HFFc6 (cell line): Measurements from ENCODE around the gene FIBCD1. TPM values are rescaled to one million over a fixed set of nuclear protein-coding genes. Genes with fewer than 3 reads are reported as not detected.
A peak's percentile ranks its signal among the peaks of the same experiment; 100 is the strongest.

ENCODE experiments used
- DNase-seq: peaks from one replicate; pipeline ENCODE4 v3.0.0-alpha.2; 2018
- H3K27ac Mint-ChIP-seq: 2 replicates; pipeline ENCODE4 v1.8.0; 2020; ENCODE audit warnings: mild to moderate bottlenecking, mixed read lengths
- H3K27me3 Mint-ChIP-seq: 2 replicates; pipeline ENCODE4 v1.8.0; 2021; ENCODE audit warnings: mild to moderate bottlenecking, moderate library complexity, mixed read lengths; ENCODE audit not compliant: insufficient read depth
- H3K36me3 Mint-ChIP-seq: 2 replicates; pipeline ENCODE4 v1.8.0; 2021; ENCODE audit warnings: low read depth, mixed read lengths
- H3K4me1 Mint-ChIP-seq: 2 replicates; pipeline ENCODE4 v1.8.0; 2020; ENCODE audit warnings: low read depth, mixed read lengths
- H3K4me3 Mint-ChIP-seq: 2 replicates; pipeline ENCODE4 v1.8.0; 2020; ENCODE audit warnings: mild to moderate bottlenecking, moderate library complexity, mixed read lengths
- H3K9me3 Mint-ChIP-seq: 2 replicates; pipeline ENCODE4 v1.8.0; 2020; ENCODE audit warnings: mild to moderate bottlenecking, mixed read lengths
- CTCF ChIP-seq: fragments of 200-600 bp; sonication (generic); IDR thresholded peaks from 2 replicates; pipeline ENCODE4 v1.5.0; 2021; ENCODE audit warnings: antibody characterized with exemption, mild to moderate bottlenecking
- total RNA-seq, 6 experiments: library from RNA; stranded (reverse); fragmentation: NEBNext Ultra II Directional; extraction: Animal tissue kit (Norgen Biotek cat#: 25700); gene quantifications; 2 replicates in 1 of 6; 3 replicates in 5 of 6; pipeline ENCODE4 v1.2.3, GENCODE V29; 2021

Gene FIBCD1
- total RNA-seq, 6 experiments from 2014 or later, result 1.5 to 9.0 (median 8.0) TPM

DNA sequence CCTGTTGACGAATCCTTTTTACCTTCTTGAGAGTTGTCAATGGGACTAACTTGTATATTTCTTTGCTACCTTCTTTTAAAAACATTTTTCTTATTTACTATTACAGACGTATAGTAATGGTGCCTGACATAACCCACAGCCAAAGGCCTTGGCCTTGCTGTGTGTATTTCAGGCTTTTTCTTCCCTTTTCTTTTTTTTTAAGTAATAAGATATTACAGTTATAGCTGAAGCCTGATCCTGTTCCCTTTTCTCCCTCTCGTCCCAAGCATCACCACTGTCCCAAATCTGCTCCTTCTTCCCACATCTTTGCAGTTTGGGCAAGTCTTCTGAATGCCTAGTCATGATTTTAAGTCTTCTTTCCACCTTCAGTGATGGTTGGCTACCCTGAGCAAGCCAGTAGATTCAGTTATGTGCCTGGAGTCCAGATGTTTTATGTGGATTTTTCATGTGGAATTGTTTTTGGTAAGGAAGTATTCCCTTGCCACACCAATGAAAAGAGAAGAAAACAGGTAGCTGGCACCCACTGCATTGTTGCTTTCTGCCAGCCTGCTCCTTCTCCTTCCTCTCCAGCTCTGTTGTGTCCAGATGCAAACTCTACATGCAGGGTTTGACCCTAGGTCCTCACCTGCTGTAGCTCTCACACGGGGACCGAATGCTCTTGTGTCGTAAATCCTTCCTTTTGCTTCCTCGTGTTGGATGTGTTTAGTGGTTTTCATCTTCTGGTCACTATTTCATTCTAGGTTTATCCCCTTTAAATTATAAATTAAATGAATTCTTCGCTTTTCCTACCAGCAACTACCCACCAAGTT is 77.5 kb downstream of the FIBCD1 start:
- DNase-seq, result no peak
- Mint-ChIP-seq H3K27me3 (peaks cover 2% of the 10 kb centered on the region), H3K9me3 (no peaks in the 10 kb centered on the region), H3K4me3 (peak overlapping the region; percentile 57), H3K27ac (peak overlapping the region; percentile 95), H3K4me1 (peaks cover 66% of the 10 kb centered on the region), H3K36me3 (peaks cover 22% of the 10 kb centered on the region)
- no peak for TF ChIP-seq CTCF

DNA sequence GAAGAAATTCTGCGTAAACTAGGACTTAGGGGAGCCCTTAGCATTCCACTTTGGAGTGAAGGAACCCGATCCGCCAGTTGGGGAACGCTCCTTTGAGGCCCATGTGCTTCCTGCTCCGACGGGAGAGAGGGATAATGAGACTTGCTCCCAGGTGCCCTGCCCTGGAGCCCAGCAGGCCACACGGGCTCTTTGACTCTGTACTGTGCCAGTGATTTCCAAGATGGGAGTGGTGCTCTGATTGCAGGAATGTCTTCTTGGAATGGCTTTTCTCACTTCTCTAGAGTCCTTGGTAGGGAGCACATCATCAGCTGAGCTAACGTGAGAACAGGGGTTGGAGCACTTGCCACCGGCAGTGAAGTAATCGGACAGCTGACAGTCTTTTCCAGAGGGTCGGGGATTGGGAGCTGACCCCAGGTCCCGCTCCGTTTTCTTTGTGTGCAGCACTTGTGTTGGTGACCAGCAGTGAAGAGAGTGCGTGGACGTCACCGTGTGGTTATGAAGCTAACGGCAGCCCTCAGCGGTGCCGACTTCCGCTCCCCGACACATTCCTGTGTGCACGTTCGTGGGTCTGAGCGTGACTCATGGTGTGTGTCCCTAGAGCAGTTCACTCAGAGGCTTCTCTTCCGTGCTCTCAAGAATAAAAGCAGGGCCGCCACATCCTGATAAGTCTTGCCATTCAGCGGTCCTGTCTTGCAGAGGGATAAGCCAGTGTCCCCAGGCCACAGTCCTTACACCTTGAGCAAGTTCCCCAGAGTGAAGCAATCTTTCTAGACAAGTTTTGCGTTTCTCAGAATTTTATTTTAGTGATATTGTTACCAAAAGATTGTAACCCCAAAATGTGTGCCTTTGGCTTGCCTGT is 78.4 kb downstream of the FIBCD1 start:
- Mint-ChIP-seq H3K27me3 (peaks cover 2% of the 10 kb centered on the region), H3K27ac (peak overlapping the region; percentile 95), H3K36me3 (peaks cover 27% of the 10 kb centered on the region), H3K4me1 (peaks cover 62% of the 10 kb centered on the region), H3K9me3 (no peaks in the 10 kb centered on the region), H3K4me3 (peak overlapping the region; percentile 81)
- DNase-seq, result peak; percentile 95
- TF ChIP-seq CTCF, result peak; percentile 80

- H3K27ac Mint-ChIP-seq, result peak overlapping the region; percentile 92
- TF ChIP-seq CTCF, result no peak
- H3K4me3 Mint-ChIP-seq, result peak overlapping the region; percentile 68; the same call in 1 of the 2 replicates
- H3K36me3 Mint-ChIP-seq, result peaks cover 42% of the 10 kb centered on the region
- H3K9me3 Mint-ChIP-seq, result no peaks in the 10 kb centered on the region
- peaks cover 79% of the 10 kb centered on the region for H3K4me1 Mint-ChIP-seq
- DNase-seq, result no peak
- peaks cover 2% of the 10 kb centered on the region for H3K27me3 Mint-ChIP-seq
These were observed 80.0 kb downstream of the FIBCD1 start for GRCh38 chr9:130858739-130859705.

DNA sequence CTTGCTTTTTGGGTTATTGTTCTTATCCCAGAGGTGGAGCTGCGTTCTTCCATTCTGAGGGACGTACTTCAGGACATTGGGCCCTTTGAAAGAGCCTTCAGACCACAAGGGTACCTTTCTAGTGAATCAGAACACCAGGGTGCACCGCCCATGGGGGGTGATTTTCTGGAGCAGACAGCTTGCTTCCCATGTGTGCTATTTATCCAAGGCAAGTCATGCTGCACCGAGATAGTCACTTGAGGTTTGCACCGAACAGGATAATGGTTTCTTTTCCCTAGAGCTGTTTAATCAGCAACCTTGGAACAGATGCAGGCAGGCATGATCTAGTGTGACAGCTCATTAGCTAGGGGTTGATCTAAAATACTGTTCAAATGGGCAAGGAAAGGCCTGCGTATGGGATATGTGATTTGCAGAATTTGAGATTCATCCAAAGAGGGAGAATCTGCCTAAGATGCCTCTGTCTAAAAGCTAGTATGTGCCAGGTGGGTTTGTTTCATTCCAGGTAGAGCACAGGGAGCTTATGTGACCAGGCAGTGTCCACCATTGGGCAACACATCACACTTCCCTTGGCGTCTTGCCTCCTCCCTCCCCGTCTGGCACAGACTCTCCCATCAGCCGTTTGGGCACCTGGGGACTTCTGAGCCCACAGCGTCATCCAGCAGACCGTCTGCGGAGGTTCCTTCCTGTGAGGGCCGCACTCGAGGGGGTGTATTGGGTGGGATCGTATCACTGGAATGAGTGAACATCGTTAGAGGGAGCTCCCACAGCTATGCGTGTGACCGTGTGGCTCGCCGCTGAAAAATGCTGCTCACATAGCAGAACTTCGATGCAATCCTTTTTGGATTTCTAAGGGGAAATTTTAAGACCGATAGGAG is 80.9 kb downstream of the FIBCD1 start:
- no peak for TF ChIP-seq CTCF
- peak; percentile 74 for DNase-seq
- H3K4me1 Mint-ChIP-seq, result peaks cover 76% of the 10 kb centered on the region

More for the DNA sequence above, 80.9 kb downstream of the FIBCD1 start:
- peak overlapping the region; percentile 92 for H3K27ac Mint-ChIP-seq
- peaks cover 37% of the 10 kb centered on the region for H3K36me3 Mint-ChIP-seq
- H3K27me3 Mint-ChIP-seq, result peaks cover 2% of the 10 kb centered on the region; the same call in 1 of the 2 replicates
- H3K4me3 Mint-ChIP-seq, result peak overlapping the region; percentile 68
- H3K9me3 Mint-ChIP-seq, result no peaks in the 10 kb centered on the region
